NCI-H446 (cell line): ENCODE results near the gene LRRC41.
"Not testable (repeated sequence)": the region's sequence is repeated elsewhere in the genome, so short reads cannot be mapped to it uniquely, and the experiment has no call there.

ENCODE experiments used
- DNase-seq, 2 experiments: peaks; one replicate each; lab custom pipeline; 2025; lab: John Stamatoyannopoulos, UW

LRRC41 gene, protein sequence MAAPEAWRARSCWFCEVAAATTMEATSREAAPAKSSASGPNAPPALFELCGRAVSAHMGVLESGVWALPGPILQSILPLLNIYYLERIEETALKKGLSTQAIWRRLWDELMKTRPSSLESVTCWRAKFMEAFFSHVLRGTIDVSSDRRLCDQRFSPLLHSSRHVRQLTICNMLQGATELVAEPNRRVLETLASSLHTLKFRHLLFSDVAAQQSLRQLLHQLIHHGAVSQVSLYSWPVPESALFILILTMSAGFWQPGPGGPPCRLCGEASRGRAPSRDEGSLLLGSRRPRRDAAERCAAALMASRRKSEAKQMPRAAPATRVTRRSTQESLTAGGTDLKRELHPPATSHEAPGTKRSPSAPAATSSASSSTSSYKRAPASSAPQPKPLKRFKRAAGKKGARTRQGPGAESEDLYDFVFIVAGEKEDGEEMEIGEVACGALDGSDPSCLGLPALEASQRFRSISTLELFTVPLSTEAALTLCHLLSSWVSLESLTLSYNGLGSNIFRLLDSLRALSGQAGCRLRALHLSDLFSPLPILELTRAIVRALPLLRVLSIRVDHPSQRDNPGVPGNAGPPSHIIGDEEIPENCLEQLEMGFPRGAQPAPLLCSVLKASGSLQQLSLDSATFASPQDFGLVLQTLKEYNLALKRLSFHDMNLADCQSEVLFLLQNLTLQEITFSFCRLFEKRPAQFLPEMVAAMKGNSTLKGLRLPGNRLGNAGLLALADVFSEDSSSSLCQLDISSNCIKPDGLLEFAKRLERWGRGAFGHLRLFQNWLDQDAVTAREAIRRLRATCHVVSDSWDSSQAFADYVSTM

GRCh38 chr1:46303038-46303871 lies at the start of gene LRRC41, which contains the start of gene UQCRH:
Gene LRRC41, minus strand, starts transcription at chr1:46303616. Its CDS starts 294 bp downstream, at chr1:46303322.
Gene UQCRH, plus strand, starts transcription at chr1:46303698. Its CDS starts 69 bp downstream, at chr1:46303767.
- peak; percentile 95 to 97 for DNase-seq

GRCh38 chr1:46352363-46352762 lies 48.9 kb upstream of the LRRC41 start:
- DNase-seq = no peak

GRCh38 chr1:46345281-46345680 lies 41.9 kb upstream of the LRRC41 start:
- DNase-seq = no peak

GRCh38 chr1:46344481-46344880 lies 41.1 kb upstream of the LRRC41 start:
- no peak for DNase-seq

DNA sequence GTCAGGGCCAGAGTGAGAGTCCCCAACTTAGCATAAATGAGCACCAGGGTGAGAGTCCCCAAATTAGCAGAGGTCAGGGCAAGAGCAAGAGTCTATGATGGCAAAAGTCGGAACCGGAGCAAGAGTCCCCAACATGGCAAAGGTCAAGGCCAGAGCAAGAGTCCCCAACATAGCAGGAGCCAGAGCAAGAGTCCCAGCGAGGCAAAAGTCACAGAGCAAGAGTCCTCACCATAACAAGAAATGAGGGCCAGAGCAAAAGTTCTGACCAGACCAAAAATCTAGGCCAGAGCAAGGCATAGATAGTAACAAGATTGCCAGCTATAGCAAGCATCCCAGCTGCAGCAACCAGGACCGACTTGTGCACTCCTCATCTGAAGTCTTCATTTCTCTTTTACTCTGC lies 40.3 kb upstream of the LRRC41 start:
- DNase-seq = no peak

DNA sequence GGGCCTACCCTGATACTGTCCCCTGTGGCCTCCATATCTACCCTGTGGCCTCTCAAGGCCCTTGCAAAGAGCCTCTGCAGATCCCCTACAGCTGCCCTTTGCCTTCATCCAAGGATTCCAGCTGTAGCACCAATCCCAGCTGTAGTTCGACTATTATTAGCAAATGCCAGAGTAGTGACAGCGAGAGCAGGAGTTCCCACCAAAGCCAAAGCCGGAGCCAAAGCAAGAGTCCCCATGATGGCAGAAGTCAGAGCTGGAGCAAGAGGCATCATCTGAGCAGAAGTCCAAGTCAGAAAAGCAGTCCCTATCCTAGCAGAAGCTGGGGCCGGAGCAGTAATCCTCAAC lies 39.9 kb upstream of the LRRC41 start:
- no peak for DNase-seq

DNA sequence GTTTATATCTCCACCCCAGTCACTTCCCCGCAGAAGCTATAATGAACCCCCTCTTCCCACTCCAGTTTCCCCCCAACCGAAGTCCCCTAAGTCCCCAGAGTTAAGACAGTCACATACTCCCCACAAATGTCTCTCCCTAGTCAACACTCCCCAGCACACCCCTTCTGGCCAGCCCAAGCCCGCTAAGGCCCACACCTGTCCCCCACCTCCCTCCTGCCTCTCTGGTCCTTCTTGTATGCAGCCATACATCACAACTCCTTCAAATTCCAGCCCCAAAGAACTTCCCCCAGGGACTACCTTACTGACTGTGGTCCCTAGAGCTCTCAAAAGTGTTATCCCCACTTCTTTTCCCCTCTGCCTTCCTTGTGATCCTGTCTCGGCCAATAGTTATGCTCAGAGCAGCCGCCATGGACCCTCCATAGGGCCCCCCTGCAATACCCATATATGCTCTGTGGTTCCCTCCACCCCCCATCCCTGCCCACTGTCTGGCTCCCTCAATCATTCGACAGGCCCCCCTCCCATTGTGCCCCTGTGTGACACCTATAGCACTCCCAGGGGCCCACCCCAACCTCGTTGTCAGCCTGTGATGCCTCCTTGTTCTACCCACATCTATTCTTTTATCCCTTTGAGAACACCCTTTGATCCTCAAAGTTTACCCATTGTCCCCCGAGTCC lies 39.4 kb upstream of the LRRC41 start:
- DNase-seq = no peak

DNA sequence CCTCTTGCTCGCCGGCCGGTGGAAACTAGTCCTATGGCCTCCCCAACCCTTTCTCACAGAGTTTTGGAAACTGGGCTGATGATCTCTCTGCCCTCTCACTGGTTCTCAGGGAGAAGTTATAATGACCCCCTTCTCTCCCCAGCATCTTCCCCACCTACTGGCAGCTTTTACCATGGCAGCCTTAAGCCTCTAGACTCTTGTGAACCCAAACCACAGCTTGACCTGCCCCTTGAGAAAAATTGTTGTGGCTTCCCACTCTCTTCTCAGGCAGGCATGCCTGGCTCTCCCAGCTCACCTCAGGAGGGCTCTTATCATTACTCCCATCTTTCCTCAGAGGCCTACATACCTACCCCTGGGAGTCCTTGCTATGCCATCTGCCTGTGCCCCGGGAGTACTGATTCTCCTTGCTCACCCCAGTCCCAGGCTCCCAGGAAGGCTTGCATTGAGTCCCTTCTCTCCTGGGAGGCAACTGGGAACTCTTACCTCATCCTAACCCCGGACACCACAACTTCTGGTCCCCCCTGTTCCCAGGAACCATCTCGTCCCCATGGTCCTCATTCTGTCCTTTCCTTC lies 38.8 kb upstream of the LRRC41 start:
- DNase-seq = no peak

DNA sequence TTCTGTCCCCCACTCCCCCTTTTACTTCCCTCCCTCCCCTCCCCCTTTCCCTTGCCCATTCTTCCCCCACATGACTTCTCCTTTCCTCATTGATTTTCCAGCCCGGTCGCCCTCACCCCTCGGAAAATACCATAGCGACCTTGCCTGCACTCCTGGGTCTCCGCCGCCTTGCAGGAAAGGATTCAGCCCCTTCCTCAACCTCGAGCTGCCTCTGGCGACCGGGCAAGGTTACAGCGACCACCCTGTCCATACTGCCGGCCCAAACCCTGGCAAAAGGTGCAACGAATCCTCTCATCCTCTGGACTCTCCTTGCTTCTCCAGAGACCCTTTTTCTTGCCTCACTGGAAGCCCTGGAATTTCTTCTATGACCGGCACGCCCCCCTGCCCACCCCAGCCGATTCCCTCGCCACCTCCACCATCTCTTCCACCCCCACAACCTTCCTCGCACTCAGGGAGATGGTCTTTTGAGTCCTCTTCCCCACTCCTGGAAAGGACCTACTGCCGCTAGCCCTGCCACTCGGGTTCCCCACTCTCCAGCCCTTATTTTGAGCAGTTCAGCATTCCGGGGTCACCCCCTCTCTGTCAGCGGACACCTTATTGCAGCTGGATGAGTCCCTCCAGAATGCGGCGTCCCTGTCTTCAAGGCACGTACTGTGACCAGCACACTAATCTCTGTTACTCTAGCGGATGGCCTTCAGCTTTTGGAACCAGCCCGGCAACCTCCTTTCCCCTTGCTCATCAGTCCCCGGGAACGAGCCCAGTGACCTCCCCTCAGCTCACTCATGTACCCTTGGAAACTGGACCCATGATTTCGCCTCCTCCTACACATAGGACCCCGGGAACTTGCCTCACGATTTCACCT lies 38.0 kb upstream of the LRRC41 start:
- no peak for DNase-seq

GRCh38 chr1:46340404-46341221 lies 37.2 kb upstream of the LRRC41 start, which contains the start of gene NSUN4:
Gene NSUN4, plus strand, starts transcription at chr1:46340807. Its CDS starts 20 bp downstream, at chr1:46340827.
- DNase-seq = peak; percentile 94 to 96

GRCh38 chr1:46337409-46337808 lies 34.0 kb upstream of the LRRC41 start:
- not testable (repeated sequence) for DNase-seq

DNA sequence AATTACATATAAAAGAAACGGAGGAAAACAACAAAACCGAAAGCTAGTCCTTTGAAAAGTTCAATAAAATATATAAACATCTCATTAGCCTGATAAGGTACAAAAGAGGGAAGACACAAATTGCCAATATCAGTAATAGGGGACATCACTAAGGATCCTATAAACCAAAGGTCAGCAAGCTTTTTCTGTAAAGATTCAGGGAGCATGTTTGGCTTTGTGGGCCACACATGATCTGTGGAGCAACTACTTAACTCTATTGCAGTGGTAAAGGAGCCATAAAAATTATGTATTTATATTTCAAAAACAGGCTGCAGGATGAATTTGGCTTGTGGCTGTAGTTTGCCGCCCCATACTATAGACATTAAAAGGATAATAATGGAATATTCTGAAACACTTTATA lies 31.7 kb upstream of the LRRC41 start:
- DNase-seq = no peak

- DNase-seq = no peak
These were observed 30.6 kb upstream of the LRRC41 start for GRCh38 chr1:46334030-46334384.

GRCh38 chr1:46333300-46334029 lies 30.0 kb upstream of the LRRC41 start:
- peak in 1 of 2 experiments; percentile 39 for DNase-seq

DNA sequence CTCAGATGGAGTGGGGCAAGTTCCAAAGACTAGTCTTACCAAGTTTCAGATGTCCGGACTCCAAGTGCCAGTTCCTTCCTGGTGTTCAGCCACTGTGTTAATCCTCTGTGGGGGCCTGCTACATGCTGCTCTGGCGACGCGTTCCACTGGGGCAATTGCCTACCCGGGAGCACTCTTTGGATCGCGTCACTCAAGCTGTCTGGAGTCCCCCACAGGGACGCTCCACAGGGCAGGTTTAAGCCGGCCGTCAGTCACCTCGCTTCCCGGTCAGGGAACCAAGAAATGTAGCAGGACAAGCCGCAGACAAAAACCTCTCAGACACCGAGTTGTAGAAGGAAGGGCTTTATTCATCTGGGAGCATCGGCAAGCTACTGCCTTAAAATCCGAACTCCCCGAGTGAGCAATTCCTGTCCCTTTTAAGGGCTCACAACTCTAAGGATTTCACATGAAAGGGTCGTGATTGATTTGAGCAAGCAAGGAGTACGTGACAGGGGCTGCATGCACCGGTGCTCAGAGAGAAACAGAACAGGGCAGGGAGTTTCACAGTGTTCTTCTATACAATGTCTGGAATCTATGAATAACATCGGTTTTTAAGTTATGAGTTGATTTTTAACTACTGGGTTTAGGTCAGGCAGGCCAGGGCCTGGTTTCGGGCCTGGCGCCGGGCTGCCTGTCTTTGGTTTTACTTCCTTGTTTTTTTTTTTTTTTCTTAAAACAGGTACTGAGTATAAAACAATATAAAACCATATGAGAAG lies 28.5 kb upstream of the LRRC41 start:
- DNase-seq = not testable (repeated sequence)

DNA sequence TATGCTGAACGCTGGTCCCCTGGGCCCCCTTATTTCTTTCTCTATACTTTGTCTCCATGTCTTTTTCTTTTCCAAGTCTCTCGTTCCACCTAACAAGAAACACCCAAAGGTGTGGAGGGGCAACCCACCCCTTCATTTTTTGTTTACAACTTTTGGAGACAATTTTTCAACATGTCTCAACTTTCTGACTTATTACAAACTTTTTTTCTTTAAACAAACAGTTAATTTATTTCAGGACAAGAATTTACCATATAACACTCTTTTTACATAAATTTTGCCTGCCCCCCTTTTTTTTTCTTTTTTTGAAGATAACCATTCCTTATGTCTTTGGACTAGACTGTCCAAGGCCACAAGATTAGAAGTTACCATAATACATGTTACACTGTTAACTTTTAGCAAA lies 27.0 kb upstream of the LRRC41 start:
- DNase-seq = not testable (repeated sequence)

GRCh38 chr1:46329807-46330206 lies 26.4 kb upstream of the LRRC41 start:
- DNase-seq = not testable (repeated sequence)

DNA sequence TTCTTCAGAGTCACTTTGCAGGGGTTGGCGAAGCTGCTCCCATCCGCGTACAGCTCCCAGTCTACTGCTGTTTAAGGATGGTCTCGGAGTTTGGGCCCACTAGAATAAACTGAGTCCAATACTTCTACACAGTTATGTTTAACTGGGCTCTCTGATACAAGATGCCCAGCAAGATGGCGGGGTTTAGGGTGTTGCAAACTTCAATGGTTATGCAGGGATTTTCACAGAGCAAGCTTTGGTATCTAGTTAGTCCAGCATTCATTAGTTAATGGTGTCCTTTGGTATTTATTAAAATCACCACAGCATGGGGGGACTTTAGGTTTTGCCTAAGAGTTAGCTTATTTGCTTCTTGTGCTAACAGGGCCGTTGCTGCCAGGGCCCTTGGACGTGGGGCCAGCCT lies 24.8 kb upstream of the LRRC41 start:
- not testable (repeated sequence) for DNase-seq
